C4-2B (cell line): ENCODE results near the gene CPNE6.

Experiments used
- H3K27ac ChIP-seq: fragments of 450-650 bp; 2 replicates; pipeline ENCODE4 v1.5.1; 2017
- CTCF ChIP-seq: fragments of 450-650 bp; conservative IDR thresholded peaks from 2 replicates; pipeline ENCODE4 v1.5.1; 2017; ENCODE audit warnings: mild to moderate bottlenecking
- ZFX ChIP-seq: fragments of 450-650 bp; IDR thresholded peaks from 2 replicates; pipeline ENCODE4 v1.6.1; 2017

Gene CPNE6

GRCh38 chr14:24053548-24054323 lies 17.6 kb upstream of the CPNE6 start:
- no peak overlapping the region for H3K27ac ChIP-seq
- TF ChIP-seq ZFX (no peak), CTCF (no peak)

- no peak overlapping the region for H3K27ac ChIP-seq
- TF ChIP-seq CTCF (no peak), ZFX (no peak)
These were observed 17.1 kb upstream of the CPNE6 start for GRCh38 chr14:24054324-24054641.

GRCh38 chr14:24054646-24055045 lies 16.7 kb upstream of the CPNE6 start:
- TF ChIP-seq CTCF = no peak
- no peak for TF ChIP-seq ZFX
- H3K27ac ChIP-seq = no peak overlapping the region

- TF ChIP-seq ZFX = no peak
- TF ChIP-seq CTCF = no peak
- no peak overlapping the region for H3K27ac ChIP-seq
These were observed 15.2 kb upstream of the CPNE6 start for GRCh38 chr14:24055971-24056799.

- TF ChIP-seq CTCF (no peak), ZFX (no peak)
- H3K27ac ChIP-seq = no peak overlapping the region
These were observed 14.6 kb upstream of the CPNE6 start for GRCh38 chr14:24056800-24057184.

- TF ChIP-seq CTCF (no peak), ZFX (no peak)
- no peak overlapping the region for H3K27ac ChIP-seq
These were observed 14.1 kb upstream of the CPNE6 start for GRCh38 chr14:24057271-24057670.

- no peak overlapping the region for H3K27ac ChIP-seq
- TF ChIP-seq ZFX (no peak), CTCF (no peak)
These were observed 13.5 kb upstream of the CPNE6 start for GRCh38 chr14:24057867-24058259.
